Colonic mucosa (tissue), 4 donors: ENCODE results near the gene SLPI. TPM values are rescaled to one million over a fixed set of nuclear protein-coding genes. Genes with fewer than 3 reads are reported as not detected.

Source experiments
- DNase-seq: peaks from one replicate; pipeline ENCODE4 v3.0.0-alpha.2; 2020
- H3K27ac ChIP-seq: fragments of 200-600 bp; one replicate; pipeline ENCODE4 v1.8.0; 2021
- H3K27me3 ChIP-seq: fragments of 200-600 bp; one replicate; pipeline ENCODE4 v1.8.0; 2021
- H3K36me3 ChIP-seq: fragments of 200-600 bp; one replicate; pipeline ENCODE4 v1.8.0; 2021
- H3K4me1 ChIP-seq: fragments of 200-600 bp; one replicate; pipeline ENCODE4 v1.8.0; 2021; ENCODE audit warnings: mild to moderate bottlenecking
- H3K4me3 ChIP-seq: fragments of 200-600 bp; one replicate; pipeline ENCODE4 v1.8.0; 2021
- H3K9ac ChIP-seq, 2 donors: one replicate each; pipeline ENCODE4 v1.7.0; 2013; ENCODE audit warnings: control low read depth in 2 of 2, low read depth in 2 of 2, low read length in 2 of 2
- H3K9me3 ChIP-seq: fragments of 200-600 bp; one replicate; pipeline ENCODE4 v1.8.0; 2021
- CTCF ChIP-seq: fragments of 200-600 bp; IDR thresholded peaks from one replicate; pipeline ENCODE4 v1.8.0; 2022; ENCODE audit warnings: antibody characterized with exemption, mild to moderate bottlenecking
- intact Hi-C: fragments of 100-400 bp; cut with DNase I; formaldehyde crosslinking; loops from one replicate; pipeline ENCODE4 v1.14.1; 2022
- total RNA-seq, 2 donors: library from RNA; stranded (reverse); fragmentation: NEBNext Ultra II Directional in 1 of 2; extraction: Animal tissue kit (Norgen Biotek cat#: 25700) in 1 of 2; gene quantifications; one replicate each; pipeline ENCODE4 v1.2.1, GENCODE V29; 2021
- donor health status: healthy.
- donor health status: DM: no; HTN: no; CAD: no.
- donor health status: DM: no; HTN: no; CAD: no.

The SLPI gene
- total RNA-seq, 2 donors from 2014 or later: 109 to 113 TPM

DNA sequence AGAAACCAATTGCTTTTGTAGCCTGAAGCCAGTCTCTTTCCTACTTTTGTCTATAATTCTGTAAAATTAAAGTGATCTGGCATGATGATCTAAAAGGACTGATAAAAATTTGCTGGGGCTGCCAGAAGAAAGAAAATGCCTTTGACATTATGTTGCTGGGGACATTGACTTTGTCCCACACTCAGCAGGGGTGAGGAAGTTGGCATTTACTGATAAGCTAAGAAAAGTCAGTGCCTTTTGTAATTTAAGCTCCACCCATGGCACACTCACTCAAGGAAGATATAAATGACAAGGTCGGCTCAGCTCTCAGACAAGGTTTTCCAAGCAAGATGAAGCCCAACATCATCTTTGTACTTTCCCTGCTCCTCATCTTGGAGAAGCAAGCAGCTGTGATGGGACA lies 47.6 kb downstream of the SLPI start, which contains the start of gene SEMG1:
TSS of gene SEMG1 (plus strand) at position 309 of the 400 bp plus-strand sequence. CDS start at position 330, 21 bp downstream.
- H3K9ac ChIP-seq: no peak within 1 kb of the TSS
- intact Hi-C loops: no loop called here
- no peak within 1 kb of the TSS for H3K4me3 ChIP-seq
- peak; percentile 21 for DNase-seq
- TF ChIP-seq CTCF: no peak
- no peaks in the 10 kb centered on the region for H3K4me1 ChIP-seq
- H3K36me3 ChIP-seq: no peaks in the 10 kb centered on the region
- no peaks in the 10 kb centered on the region for H3K9me3 ChIP-seq
- H3K27me3 ChIP-seq: no peaks in the 10 kb centered on the region
- H3K27ac ChIP-seq: no peak within 1 kb of the TSS

Other genes with a start within 250 kb of the SLPI start
- under 1 TPM in 1 of 2 donors, not detected in 1; 0.17 TPM for gene KCNS1, start 153.4 kb downstream of the SLPI start, total RNA-seq
- not detected for gene WFDC5, start 139.4 kb downstream of the SLPI start, total RNA-seq
- gene WFDC12, start 130.1 kb downstream of the SLPI start, total RNA-seq: not detected
- 100 to 1,000 TPM in 1 of 2 donors, 10 to 100 TPM in 1; 93.4 to 262 TPM for gene PI3, start 79.7 kb downstream of the SLPI start, total RNA-seq
- gene SEMG1, start 47.5 kb downstream of the SLPI start, total RNA-seq: 1 to 10 TPM in 1 of 2 donors, under 1 TPM in 1; 0.42 to 1.0 TPM
- gene SEMG2, start 33.2 kb downstream of the SLPI start, total RNA-seq: not detected
- gene RBPJL, start 52.3 kb upstream of the SLPI start, total RNA-seq: under 1 TPM in 1 of 2 donors, not detected in 1; 0.74 TPM
- gene MATN4, start 53.7 kb upstream of the SLPI start, total RNA-seq: under 1 TPM in 1 of 2 donors, not detected in 1; 0.47 TPM
- gene SDC4, start 93.9 kb upstream of the SLPI start, total RNA-seq: 100 to 1,000 TPM in 1 of 2 donors, 10 to 100 TPM in 1; 70.9 to 146 TPM
- 10 to 100 TPM; 24.4 to 27.7 TPM for gene SYS1, start 108.6 kb upstream of the SLPI start, total RNA-seq
- gene TP53TG5, start 123.8 kb upstream of the SLPI start, total RNA-seq: 1 to 10 TPM in 1 of 2 donors, under 1 TPM in 1; 0.40 to 1.0 TPM
- 100 to 1,000 TPM; 109 to 131 TPM for gene DBNDD2, start 153.7 kb upstream of the SLPI start, total RNA-seq
- gene PIGT, start 161.6 kb upstream of the SLPI start, total RNA-seq: 100 to 1,000 TPM; 129 to 140 TPM
- gene WFDC2, start 215.2 kb upstream of the SLPI start, total RNA-seq: 100 to 1,000 TPM; 117 to 285 TPM